GM21447 (cell line): ENCODE measurements around the gene GADL1.

Source experiments
- ATAC-seq: cut with Tn5 transposase; IDR thresholded peaks from one replicate; pipeline ENCODE4 v1.9.1; 2021; ENCODE audit not compliant: unreplicated experiment

GADL1 gene

GRCh38 chr3:30878862-30879261 lies 15.6 kb downstream of the GADL1 start:
- no peak for ATAC-seq

- no peak for ATAC-seq
These were observed 19.0 kb downstream of the GADL1 start for GRCh38 chr3:30875505-30875904.

GRCh38 chr3:30873671-30874070 lies 20.8 kb downstream of the GADL1 start:
- no peak for ATAC-seq

GRCh38 chr3:30872879-30873278 lies 21.6 kb downstream of the GADL1 start:
- ATAC-seq, result no peak

GRCh38 chr3:30871720-30872119 lies 22.7 kb downstream of the GADL1 start:
- ATAC-seq, result no peak

GRCh38 chr3:30864836-30865235 lies 29.6 kb downstream of the GADL1 start:
- no peak for ATAC-seq

- ATAC-seq, result no peak
These were observed 30.3 kb downstream of the GADL1 start for GRCh38 chr3:30864132-30864531.

- ATAC-seq, result no peak
These were observed 32.5 kb downstream of the GADL1 start for GRCh38 chr3:30862004-30862403.

- ATAC-seq, result no peak
These were observed 35.5 kb downstream of the GADL1 start for GRCh38 chr3:30858894-30859389.

GRCh38 chr3:30855400-30856292 lies 38.8 kb downstream of the GADL1 start:
- ATAC-seq, result no peak

- ATAC-seq, result no peak
These were observed 41.6 kb downstream of the GADL1 start for GRCh38 chr3:30852833-30853232.

- ATAC-seq, result no peak
These were observed 46.2 kb downstream of the GADL1 start for GRCh38 chr3:30848087-30848779.

- no peak for ATAC-seq
These were observed 46.9 kb downstream of the GADL1 start for GRCh38 chr3:30847592-30847991.

GRCh38 chr3:30845606-30846005 lies 48.9 kb downstream of the GADL1 start:
- ATAC-seq, result no peak

- ATAC-seq, result no peak
These were observed 50.6 kb downstream of the GADL1 start for GRCh38 chr3:30843877-30844276.

- no peak for ATAC-seq
These were observed 58.3 kb downstream of the GADL1 start for GRCh38 chr3:30836141-30836540.

- ATAC-seq, result no peak
These were observed 58.8 kb downstream of the GADL1 start for GRCh38 chr3:30835667-30836066.

GRCh38 chr3:30832961-30833575 lies 61.4 kb downstream of the GADL1 start:
- ATAC-seq, result no peak

GRCh38 chr3:30827080-30827479 lies 67.4 kb downstream of the GADL1 start:
- ATAC-seq, result no peak

- ATAC-seq, result no peak
These were observed 67.9 kb downstream of the GADL1 start for GRCh38 chr3:30826531-30826942.

GRCh38 chr3:30819067-30819798 lies 75.2 kb downstream of the GADL1 start:
- no peak for ATAC-seq
